NCI-H82 (cell line): ENCODE results near the gene CRNN.

Source experiments
- DNase-seq: peaks from one replicate; lab custom pipeline; 2025; lab: John Stamatoyannopoulos, UW

Gene CRNN

DNA sequence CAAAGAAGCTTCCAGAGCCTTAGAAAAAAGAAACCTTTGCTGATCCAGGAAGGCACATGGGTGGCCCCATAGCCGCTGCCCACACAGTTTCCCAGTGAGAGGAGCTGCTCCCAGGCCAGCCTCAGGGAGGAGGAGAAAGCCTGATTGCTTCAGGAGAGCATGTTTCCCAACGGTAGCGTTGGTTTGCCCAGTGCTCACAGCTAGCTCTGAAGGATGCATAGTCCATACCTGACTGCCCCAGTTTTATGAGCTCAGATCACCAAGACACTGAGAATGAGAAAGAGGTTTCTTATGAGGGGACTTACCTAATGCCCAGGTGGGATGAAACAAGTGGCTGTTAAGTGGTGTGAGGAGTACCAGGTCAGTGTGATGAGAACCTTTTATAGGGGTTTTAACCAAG lies at the start of gene CRNN:
TSS of gene CRNN (minus strand) at position 355 of the 400 bp plus-strand sequence. CDS start 2,030 bp downstream, outside the sequence.
- no peak for DNase-seq

GRCh38 chr1:152462636-152463035 lies 48.6 kb upstream of the CRNN start:
- no peak for DNase-seq

DNA sequence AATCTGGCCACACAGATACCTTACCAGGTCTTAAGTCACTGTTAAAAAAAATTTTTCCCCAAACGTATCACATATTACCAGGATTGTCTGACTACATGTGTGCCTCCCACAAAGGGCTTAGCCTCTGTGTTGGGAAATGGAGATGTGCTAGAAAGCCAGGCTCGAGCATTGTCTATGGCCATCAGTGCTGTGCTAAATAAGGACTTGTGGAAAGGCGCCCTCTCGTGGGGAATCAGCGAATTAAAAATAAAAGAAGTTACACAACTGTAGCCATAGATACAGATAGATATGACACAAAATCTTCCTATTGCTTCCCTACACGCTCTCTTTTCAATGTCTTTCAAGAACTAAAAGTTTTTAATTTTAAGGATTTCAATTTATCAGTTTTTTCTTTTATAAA lies 47.5 kb upstream of the CRNN start:
- peak; percentile 81 for DNase-seq

DNA sequence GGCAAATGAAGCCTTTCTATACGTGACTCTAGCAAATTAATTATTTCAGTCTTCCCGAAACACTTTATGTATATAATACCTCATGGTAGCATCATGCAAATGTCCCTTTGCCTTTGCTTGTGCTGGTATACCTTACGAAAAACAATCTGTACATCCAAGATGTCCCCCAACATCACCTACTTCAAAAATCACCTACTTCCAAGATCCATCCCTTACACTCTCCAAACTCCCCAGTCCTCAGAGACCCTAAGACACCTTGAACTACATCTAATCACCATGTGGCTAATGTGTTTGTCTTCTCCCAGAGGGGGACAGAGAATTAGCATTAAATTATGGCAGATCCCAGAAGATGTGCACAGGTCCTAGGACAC lies 46.5 kb upstream of the CRNN start:
- DNase-seq = no peak

DNA sequence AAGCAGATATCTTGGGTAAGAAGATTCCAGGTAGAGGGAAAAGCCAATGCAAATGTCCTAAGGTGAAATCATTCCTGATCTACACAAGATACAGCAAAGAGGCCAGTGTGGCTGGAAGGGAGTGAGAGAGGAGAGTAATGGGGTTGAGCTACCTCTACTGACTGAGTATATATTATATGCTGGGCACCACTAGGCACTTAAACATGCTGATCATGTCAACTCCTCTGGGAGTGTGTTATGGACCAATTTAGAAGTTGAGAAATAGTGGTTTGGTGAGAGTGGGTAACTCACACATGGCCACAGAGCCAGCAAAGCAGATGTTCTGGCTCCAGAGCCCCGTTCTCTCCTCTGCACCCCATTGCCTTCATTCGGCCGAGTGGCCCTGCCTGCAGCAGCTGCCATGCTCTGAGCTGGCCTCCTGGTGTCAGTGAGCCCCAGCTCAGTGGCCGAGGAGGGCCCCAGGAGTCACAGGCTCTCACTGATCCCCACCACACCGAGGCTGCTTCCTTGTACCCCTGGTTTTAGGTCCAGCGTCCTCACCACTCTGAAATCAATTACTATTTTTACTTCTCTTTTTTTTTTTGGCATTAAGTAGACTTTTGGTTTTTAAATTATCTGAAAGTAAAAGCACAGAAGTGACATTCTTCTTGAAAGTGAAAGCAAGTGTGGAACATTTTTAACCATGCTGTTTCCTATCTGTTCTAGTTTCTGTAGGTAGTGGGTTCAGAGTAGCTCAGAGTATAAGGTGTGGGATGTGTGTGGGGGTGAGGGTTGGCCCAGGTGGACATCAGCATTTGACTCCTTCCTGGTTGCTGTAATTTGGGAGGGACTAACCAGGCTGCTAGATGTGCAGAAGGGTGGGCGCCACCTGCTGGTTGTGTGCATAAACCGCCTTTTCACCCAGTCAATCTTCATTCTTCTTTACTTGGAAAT lies 45.8 kb upstream of the CRNN start:
- peak; percentile 71 for DNase-seq

DNA sequence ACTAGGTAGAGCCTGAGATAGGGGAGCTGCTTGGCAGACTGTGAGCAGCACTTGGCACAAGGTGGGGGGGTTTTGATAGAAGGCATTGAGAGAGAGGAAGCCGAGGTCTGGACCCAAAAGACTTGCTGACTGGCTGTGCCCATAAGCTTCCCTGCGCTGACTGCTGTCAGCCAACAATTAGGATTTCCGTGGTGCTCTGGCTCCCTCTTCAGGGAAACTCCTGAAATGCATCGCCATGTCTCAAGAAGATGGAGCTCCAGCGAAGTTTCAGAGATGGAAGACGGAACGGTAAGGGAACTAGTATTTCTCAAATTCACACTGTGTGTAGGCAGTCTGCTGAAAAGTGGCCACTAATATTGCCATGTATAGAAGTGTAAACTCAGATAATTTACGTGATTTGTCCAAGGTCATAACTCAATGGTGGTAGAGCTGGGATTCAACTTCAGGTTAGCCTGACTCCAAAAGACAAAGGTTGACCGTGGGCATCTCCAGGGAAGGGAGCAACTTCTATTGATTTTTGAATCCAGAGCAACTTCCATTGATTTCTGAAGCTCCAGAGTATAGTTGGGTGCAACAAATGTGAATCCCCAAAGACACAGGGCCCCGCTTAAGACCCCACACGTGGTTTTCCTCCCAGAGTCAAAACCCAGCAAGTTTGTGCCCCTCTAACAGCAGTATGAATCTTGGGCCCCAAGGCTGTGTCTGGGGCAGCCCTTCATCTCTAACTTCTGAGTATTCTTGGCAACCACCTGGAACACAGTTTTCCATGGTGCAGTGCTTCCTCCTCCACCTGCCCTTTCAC lies 44.5 kb upstream of the CRNN start:
- DNase-seq = peak; percentile 86

GRCh38 chr1:152457561-152457960 lies 43.5 kb upstream of the CRNN start:
- DNase-seq = no peak

DNA sequence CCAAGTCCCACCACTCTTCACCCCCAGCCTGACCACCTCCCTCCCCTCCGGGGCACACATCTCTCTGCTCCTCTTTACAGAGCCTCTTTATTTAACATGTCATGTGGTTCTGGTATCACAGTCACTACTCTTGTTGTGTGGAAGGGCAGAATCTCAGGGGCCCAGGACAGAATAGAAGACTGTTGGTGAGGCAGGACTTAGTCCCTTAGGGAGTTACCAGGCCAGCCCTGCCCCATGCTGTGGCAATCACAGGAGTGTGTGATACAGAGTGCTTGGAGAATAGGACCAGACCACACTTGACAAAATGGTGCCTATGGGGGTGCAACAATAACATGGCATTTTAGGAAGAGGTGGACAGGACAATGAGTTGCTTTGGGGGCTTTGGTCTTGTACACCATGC lies 43.0 kb upstream of the CRNN start:
- no peak for DNase-seq

DNA sequence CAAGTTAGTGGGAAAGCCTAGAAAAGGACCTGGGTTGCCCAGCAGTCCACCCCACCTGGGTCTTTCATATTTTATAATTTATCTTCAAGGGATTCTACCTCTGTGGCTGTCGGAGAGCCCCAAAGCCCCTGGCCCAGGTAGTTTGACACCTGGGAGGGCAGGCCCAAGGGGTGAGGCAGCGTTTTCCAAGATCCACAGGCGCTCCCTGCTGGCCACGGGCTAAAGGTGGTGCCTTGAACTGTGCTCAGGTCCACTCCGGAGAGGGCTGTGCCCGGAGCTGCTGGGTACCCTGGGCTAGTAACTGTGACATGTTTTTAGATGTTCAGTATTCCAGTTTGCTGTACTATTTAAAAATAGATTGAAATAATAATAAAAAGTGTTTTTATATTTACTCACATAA lies 37.2 kb upstream of the CRNN start:
- peak; percentile 21 for DNase-seq

- no peak for DNase-seq
Measured at GRCh38 chr1:152449661-152450060, 35.6 kb upstream of the CRNN start.

DNA sequence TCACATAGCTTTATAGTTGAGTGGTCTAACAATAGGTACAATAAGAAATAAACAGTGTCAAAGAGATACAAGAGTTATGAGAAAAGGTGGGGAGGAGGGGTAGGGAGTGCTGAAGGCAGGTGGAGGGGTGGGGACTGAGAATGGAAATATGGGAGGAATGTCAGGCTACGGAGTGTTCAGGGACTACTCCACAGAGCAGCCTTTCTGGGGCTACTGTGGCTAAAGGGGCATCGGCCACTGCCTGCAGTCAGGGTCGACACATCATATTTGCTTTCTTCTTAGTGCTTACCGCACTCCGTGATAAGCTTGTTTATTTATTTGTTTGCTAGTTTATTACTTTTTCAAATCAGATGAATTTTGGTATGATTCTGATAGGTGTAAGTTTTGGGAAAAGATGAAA lies 34.4 kb upstream of the CRNN start:
- no peak for DNase-seq

- no peak for DNase-seq
Measured at GRCh38 chr1:152448095-152448494, 34.0 kb upstream of the CRNN start.

DNA sequence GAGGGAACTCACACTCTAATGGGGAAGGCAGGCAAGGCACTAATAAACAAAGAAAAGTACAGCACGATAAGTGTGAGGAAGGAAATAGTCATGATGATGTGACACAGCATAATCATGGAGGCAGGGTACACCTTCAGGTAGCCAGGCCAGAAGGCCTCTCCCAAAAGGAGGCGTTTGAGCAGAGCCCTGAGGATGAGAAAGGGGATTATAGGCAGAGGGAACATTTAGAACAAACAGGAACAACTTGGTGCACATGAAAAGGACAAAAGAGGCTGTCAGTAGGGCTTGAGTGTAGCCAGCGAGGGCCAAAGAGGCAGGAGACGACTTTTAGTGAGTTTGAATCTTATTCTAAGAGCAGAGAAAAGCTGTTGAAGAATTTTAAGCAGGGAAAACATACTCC lies 33.4 kb upstream of the CRNN start:
- DNase-seq = no peak

DNA sequence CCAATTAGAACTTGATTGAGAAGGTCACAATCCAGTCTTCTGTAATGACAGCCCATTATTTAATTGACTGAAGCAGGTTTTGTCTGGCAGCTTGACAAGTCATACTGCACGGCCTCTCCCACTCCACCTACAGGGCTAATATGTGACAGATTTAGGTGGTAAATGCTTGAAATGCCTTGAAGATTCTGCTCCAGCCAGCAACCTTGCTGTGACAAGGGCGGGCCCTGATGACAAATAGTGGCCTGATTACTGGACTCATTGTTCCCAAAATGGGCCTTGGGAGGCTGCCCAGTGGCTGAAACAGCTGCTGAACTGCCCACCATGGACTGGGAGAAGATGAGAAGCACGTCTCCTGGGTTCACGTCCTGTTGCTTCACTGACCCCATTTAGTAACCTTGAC lies 30.0 kb upstream of the CRNN start:
- no peak for DNase-seq

DNA sequence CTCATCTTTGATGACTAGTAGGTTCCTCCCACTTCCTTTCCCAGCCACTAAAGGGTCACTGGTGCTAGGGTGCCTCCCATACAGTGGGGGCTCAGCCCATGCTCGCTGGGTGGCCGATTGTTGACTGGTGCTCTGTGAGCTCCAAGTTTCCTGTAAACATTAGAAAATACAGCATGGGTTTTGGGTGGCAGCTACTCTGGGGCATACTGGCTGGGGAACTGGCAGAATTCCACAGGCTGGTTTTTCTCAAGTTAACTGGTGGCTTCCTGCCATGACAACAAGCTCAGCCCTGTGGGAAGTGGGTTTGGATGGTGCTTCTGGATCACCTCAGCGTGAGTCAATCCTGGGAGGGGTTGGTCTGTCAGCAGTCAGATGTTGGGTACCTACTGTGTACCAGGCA lies 28.7 kb upstream of the CRNN start:
- DNase-seq = no peak

- no peak for DNase-seq
Measured at GRCh38 chr1:152442301-152442700, 28.2 kb upstream of the CRNN start.

- no peak for DNase-seq
Measured at GRCh38 chr1:152441756-152442155, 27.7 kb upstream of the CRNN start.

- DNase-seq = peak; percentile 85
Measured at GRCh38 chr1:152440635-152441471, 26.8 kb upstream of the CRNN start.

DNA sequence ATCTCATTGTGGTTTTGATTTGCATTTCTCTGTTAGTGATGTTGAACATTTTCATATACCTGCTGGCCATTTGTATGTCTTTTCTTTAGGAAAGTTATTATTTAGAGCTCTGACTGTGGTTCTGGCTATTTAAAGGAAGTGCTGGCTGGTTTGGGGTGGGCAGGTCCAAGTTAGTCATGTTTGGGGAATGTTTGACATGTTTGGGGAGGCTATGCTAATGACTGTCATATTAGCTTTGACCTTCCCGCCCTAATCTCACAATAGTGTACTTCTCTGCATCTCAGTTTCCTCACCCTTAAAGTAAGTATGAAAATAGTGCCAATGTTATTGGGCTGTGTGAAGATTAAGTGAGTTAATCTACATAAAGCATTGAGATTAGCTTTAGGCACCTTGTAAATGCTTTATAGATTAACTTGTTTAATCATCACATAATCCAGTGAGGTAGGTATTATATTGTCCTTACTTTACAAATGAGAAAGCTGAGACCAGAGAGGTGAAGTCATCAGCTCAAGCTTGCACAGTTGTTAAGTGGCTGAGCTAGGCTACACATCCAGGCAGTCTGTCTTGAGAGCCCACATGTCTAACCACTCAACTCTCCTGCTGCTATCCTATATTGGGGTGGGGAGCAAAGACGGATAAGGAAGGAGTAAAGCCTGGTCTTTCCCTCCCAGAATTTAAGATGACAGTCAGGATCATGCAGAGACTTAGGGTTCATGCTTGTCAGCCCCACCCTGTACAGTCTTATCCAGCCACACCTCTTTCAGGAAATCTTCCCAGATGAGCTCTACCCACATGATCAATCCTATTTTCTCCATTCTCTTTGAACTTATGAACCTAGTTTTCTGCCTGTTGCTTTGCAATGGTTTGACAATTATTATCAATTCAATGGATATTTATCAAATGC lies 22.8 kb upstream of the CRNN start:
- peak; percentile 20 for DNase-seq

- no peak for DNase-seq
Measured at GRCh38 chr1:152427458-152427857, 13.4 kb upstream of the CRNN start.

GRCh38 chr1:152426731-152427130 lies 12.7 kb upstream of the CRNN start:
- no peak for DNase-seq
